GM20000 (cell line): ENCODE measurements around the gene ADK.

Experiments
- DNase-seq: peaks from one replicate; pipeline ENCODE4 v3.0.0; 2012; ENCODE audit warnings: low spot score
- CTCF ChIP-seq: IDR thresholded peaks from 2 replicates; pipeline ENCODE4 v1.5.1; 2012; ENCODE audit warnings: mild to moderate bottlenecking, control low read depth; ENCODE audit errors: extremely low read depth, missing control alignments

ADK gene

GRCh38 chr10:74587109-74587854 is 436.3 kb downstream of the ADK start:
- no peak for TF ChIP-seq CTCF
- no peak for DNase-seq

GRCh38 chr10:74589226-74589673 is 438.2 kb downstream of the ADK start:
- peak; percentile 41 for DNase-seq
- TF ChIP-seq CTCF: no peak

- no peak for DNase-seq
- TF ChIP-seq CTCF: no peak
Observed at GRCh38 chr10:74589851-74590250, 438.8 kb downstream of the ADK start.

- no peak for TF ChIP-seq CTCF
Observed at GRCh38 chr10:74593470-74593869, 442.4 kb downstream of the ADK start.

GRCh38 chr10:74596713-74597112 is 445.7 kb downstream of the ADK start:
- DNase-seq: no peak
- TF ChIP-seq CTCF: no peak

More at GRCh38 chr10:74593470-74593869, 442.4 kb downstream of the ADK start:
- DNase-seq: no peak

- TF ChIP-seq CTCF: no peak
- DNase-seq: peak; percentile 25
Observed at GRCh38 chr10:74598891-74599566, 448.0 kb downstream of the ADK start.

GRCh38 chr10:74599672-74600071 is 448.7 kb downstream of the ADK start:
- DNase-seq: no peak
- no peak for TF ChIP-seq CTCF
